ENCODE results near the gene KPNB1.

The KPNB1 gene

GRCh38 chr17:47636273-47637030 lies 13.3 kb upstream of the KPNB1 start:
- in situ Hi-C loops (cut with HindIII; ENCODE audit: low sequenced_read_pairs) = no loop called here

GRCh38 chr17:47638903-47639302 lies 10.8 kb upstream of the KPNB1 start:
- in situ Hi-C loops (cut with HindIII; ENCODE audit: low sequenced_read_pairs) = no loop called here

- in situ Hi-C loops (cut with HindIII; ENCODE audit: low sequenced_read_pairs) = no loop called here
Observed at GRCh38 chr17:47640076-47640475, 9.6 kb upstream of the KPNB1 start.

- in situ Hi-C loops (cut with HindIII; ENCODE audit: low sequenced_read_pairs) = no loop called here
Observed at GRCh38 chr17:47641202-47641601, 8.5 kb upstream of the KPNB1 start.

- in situ Hi-C loops (cut with HindIII; ENCODE audit: low sequenced_read_pairs) = no loop called here
Observed at GRCh38 chr17:47643116-47643515, 6.6 kb upstream of the KPNB1 start.

GRCh38 chr17:47644324-47644723 lies 5.4 kb upstream of the KPNB1 start:
- in situ Hi-C loops (cut with HindIII; ENCODE audit: low sequenced_read_pairs) = no loop called here

- in situ Hi-C loops (cut with HindIII; ENCODE audit: low sequenced_read_pairs) = no loop called here
Observed at GRCh38 chr17:47649972-47650524, 329 bp downstream of the KPNB1 start.

- in situ Hi-C loops (cut with HindIII; ENCODE audit: low sequenced_read_pairs) = no loop called here
Observed at GRCh38 chr17:47650525-47651522, 1.1 kb downstream of the KPNB1 start.

- in situ Hi-C loops (cut with HindIII; ENCODE audit: low sequenced_read_pairs) = no loop called here
Observed at GRCh38 chr17:47651704-47652103, 2.0 kb downstream of the KPNB1 start.

GRCh38 chr17:47652570-47652969 lies 2.9 kb downstream of the KPNB1 start:
- in situ Hi-C loops (cut with HindIII; ENCODE audit: low sequenced_read_pairs) = no loop called here

- in situ Hi-C loops (cut with HindIII; ENCODE audit: low sequenced_read_pairs) = no loop called here
Observed at GRCh38 chr17:47653442-47653841, 3.7 kb downstream of the KPNB1 start.

GRCh38 chr17:47654991-47655390 lies 5.3 kb downstream of the KPNB1 start:
- in situ Hi-C loops (cut with HindIII; ENCODE audit: low sequenced_read_pairs) = no loop called here

GRCh38 chr17:47660064-47660492 lies 10.4 kb downstream of the KPNB1 start:
- in situ Hi-C loops (cut with HindIII; ENCODE audit: low sequenced_read_pairs) = no loop called here

GRCh38 chr17:47663912-47664623 lies 14.3 kb downstream of the KPNB1 start:
- in situ Hi-C loops (cut with HindIII; ENCODE audit: low sequenced_read_pairs) = no loop called here

- in situ Hi-C loops (cut with HindIII; ENCODE audit: low sequenced_read_pairs) = no loop called here
Observed at GRCh38 chr17:47664624-47664941, 14.9 kb downstream of the KPNB1 start.

- in situ Hi-C loops (cut with HindIII; ENCODE audit: low sequenced_read_pairs) = no loop called here
Observed at GRCh38 chr17:47665655-47666054, 15.9 kb downstream of the KPNB1 start.

GRCh38 chr17:47669081-47669480 lies 19.4 kb downstream of the KPNB1 start:
- in situ Hi-C loops (cut with HindIII; ENCODE audit: low sequenced_read_pairs) = no loop called here

- in situ Hi-C loops (cut with HindIII; ENCODE audit: low sequenced_read_pairs) = no loop called here
Observed at GRCh38 chr17:47670064-47670463, 20.3 kb downstream of the KPNB1 start.

GRCh38 chr17:47674499-47674898 lies 24.8 kb downstream of the KPNB1 start:
- in situ Hi-C loops (cut with HindIII; ENCODE audit: low sequenced_read_pairs) = no loop called here

- in situ Hi-C loops (cut with HindIII; ENCODE audit: low sequenced_read_pairs) = no loop called here
Observed at GRCh38 chr17:47675380-47676198, 25.9 kb downstream of the KPNB1 start.
